GM12874 (cell line): ENCODE data around the gene OBP2A.

ENCODE experiments used
- CTCF ChIP-seq: IDR thresholded peaks from 2 replicates; pipeline ENCODE4 v1.5.1; 2011; ENCODE audit warnings: low read depth, mild to moderate bottlenecking, control low read depth, low read length, moderate library complexity; ENCODE audit not compliant: insufficient read depth

The OBP2A gene

GRCh38 chr9:135522137-135522877 is 23.6 kb upstream of the OBP2A start:
- no peak for TF ChIP-seq CTCF

GRCh38 chr9:135522931-135523330 is 23.0 kb upstream of the OBP2A start:
- no peak for TF ChIP-seq CTCF

- no peak for TF ChIP-seq CTCF
Observed at GRCh38 chr9:135523521-135524129, 22.3 kb upstream of the OBP2A start.

- no peak for TF ChIP-seq CTCF
Observed at GRCh38 chr9:135524130-135524861, 21.6 kb upstream of the OBP2A start.

- no peak for TF ChIP-seq CTCF
Observed at GRCh38 chr9:135525241-135526088, 20.5 kb upstream of the OBP2A start.

- no peak for TF ChIP-seq CTCF
Observed at GRCh38 chr9:135526089-135526729, 19.7 kb upstream of the OBP2A start.
